Measurements from ENCODE around the gene KRTAP10-3. TPM values are rescaled to one million over a fixed set of nuclear protein-coding genes. Genes with fewer than 3 reads are reported as not detected.

The KRTAP10-3 gene
- polyA plus RNA-seq, 1 donor = not detected

Other genes with a start within 250 kb of the KRTAP10-3 start
- gene CFAP410, start 219.4 kb downstream of the KRTAP10-3 start, polyA plus RNA-seq (ENCODE audit: insufficient read length) = 16.5 TPM
- 1.5 TPM for gene TRPM2, start 205.2 kb downstream of the KRTAP10-3 start, polyA plus RNA-seq (ENCODE audit: insufficient read length)
- 2.2 TPM for gene LRRC3, start 103.3 kb downstream of the KRTAP10-3 start, polyA plus RNA-seq (ENCODE audit: insufficient read length)
- not detected for gene KRTAP10-1, start 18.6 kb downstream of the KRTAP10-3 start, polyA plus RNA-seq (ENCODE audit: insufficient read length)
- not detected for gene KRTAP10-2, start 7.3 kb downstream of the KRTAP10-3 start, polyA plus RNA-seq (ENCODE audit: insufficient read length)
- gene KRTAP10-4, start 14.9 kb upstream of the KRTAP10-3 start, polyA plus RNA-seq (ENCODE audit: insufficient read length) = not detected
- not detected for gene KRTAP10-5, start 21.8 kb upstream of the KRTAP10-3 start, polyA plus RNA-seq (ENCODE audit: insufficient read length)
- gene KRTAP10-6, start 33.7 kb upstream of the KRTAP10-3 start, polyA plus RNA-seq (ENCODE audit: insufficient read length) = not detected
- not detected for gene KRTAP10-7, start 41.8 kb upstream of the KRTAP10-3 start, polyA plus RNA-seq (ENCODE audit: insufficient read length)
- gene KRTAP10-8, start 53.3 kb upstream of the KRTAP10-3 start, polyA plus RNA-seq (ENCODE audit: insufficient read length) = not detected
- not detected for gene KRTAP10-9, start 68.3 kb upstream of the KRTAP10-3 start, polyA plus RNA-seq (ENCODE audit: insufficient read length)
- not detected for gene KRTAP10-10, start 78.6 kb upstream of the KRTAP10-3 start, polyA plus RNA-seq (ENCODE audit: insufficient read length)
- not detected for gene KRTAP10-11, start 87.6 kb upstream of the KRTAP10-3 start, polyA plus RNA-seq (ENCODE audit: insufficient read length)
- gene KRTAP12-4, start 95.9 kb upstream of the KRTAP10-3 start, polyA plus RNA-seq (ENCODE audit: insufficient read length) = not detected
- not detected for gene KRTAP12-3, start 99.1 kb upstream of the KRTAP10-3 start, polyA plus RNA-seq (ENCODE audit: insufficient read length)
- not detected for gene KRTAP12-2, start 108.1 kb upstream of the KRTAP10-3 start, polyA plus RNA-seq (ENCODE audit: insufficient read length)
- not detected for gene KRTAP12-1, start 123.4 kb upstream of the KRTAP10-3 start, polyA plus RNA-seq (ENCODE audit: insufficient read length)
- gene KRTAP10-12, start 138.4 kb upstream of the KRTAP10-3 start, polyA plus RNA-seq (ENCODE audit: insufficient read length) = not detected
- gene TSPEAR, start 152.8 kb upstream of the KRTAP10-3 start, polyA plus RNA-seq (ENCODE audit: insufficient read length) = 0.13 TPM
- 93.3 TPM for gene UBE2G2, start 243.0 kb upstream of the KRTAP10-3 start, polyA plus RNA-seq (ENCODE audit: insufficient read length)